Measurements from ENCODE around the gene POU2AF1.

Gene POU2AF1

DNA sequence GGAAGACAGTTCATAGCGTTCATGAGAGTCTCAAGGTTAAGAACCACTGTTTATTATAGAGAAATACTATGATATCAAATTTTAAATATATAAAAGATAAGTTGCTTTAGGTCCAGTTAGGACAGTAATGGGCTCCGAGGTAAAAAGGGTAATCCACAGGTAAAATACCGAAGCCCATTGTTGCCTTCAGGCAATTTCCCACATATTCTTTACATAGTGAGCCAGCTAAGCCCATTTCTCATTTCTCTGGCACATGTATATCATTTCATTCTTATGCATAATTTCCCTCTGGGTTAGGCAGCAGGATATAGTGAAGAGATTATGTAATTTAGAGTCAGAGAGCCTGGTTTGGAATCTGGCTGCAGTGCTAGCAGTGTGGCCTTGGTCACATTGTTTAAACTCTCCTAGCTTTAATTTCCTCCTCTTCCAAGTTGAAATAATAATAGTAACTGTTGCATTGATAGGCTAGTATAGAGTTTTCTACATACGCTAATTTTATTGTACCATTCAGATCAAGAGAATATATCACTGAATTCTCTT lies 7.6 kb upstream of the POU2AF1 start:
- no peak for DNase-seq (ENCODE audit: low read depth)

DNA sequence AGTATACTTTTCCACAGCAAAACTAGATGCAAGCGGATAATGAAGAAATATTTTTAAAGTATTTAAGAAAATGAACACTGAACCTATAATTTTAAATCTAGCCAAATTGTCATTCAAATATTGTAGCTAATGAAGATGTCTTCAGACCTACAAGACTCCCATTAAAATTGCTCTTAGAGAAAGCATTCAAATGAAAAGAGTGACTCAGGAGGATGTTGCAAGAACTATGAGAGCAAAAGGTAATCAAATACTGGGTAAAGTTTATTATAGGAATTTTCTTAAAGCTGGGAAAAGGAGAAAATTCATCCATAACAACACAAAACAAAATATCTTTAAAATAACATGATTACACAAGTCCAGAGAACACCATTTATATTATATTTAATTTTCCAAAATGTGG lies 5.4 kb upstream of the POU2AF1 start:
- DNase-seq (ENCODE audit: low read depth): no peak

DNA sequence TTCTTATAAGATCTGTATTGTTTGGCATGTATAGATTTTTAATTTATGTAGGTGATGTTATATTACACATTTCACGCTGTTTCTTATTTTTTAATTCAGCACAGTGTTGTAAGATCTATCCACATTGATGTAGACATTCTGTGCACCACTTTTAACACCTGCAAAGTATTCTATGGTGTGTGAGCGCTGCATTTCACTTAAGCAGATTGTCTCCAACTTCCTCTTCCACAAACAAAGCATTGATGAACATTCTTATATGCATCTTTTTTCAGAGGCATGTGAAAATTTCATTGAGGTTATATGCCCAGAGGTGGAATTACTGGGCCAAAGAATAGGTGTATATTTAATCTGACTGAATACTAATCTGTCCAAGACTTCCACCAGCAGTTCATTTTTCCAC lies 3.4 kb upstream of the POU2AF1 start:
- DNase-seq (ENCODE audit: low read depth): no peak

DNA sequence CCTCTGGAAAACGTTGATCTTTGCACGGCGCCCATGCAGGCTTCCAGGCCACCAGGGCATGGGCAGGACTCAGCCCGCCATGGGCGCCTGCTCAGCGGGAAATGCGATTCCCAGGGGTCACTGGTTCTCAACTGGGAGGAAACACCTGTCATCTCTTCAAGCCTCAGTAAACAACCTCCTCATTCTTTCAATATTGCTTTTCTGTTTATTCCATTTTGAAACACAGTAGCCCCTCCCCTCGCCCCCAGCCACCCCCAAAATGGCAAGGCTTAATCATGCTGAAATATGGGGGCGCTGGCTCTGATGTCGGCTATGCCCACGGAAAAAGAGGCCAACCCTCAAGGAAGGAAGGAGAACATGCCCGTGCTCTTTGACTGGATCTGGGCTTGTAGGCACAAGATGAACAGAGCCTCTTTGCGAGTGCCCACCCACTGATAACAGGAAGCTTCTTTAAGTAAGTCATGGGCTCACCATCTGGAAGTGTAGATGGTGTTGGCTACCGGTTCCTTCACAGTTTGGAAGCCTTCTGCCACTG lies 594 bp upstream of the POU2AF1 start:
- no peak for DNase-seq (ENCODE audit: low read depth)

DNA sequence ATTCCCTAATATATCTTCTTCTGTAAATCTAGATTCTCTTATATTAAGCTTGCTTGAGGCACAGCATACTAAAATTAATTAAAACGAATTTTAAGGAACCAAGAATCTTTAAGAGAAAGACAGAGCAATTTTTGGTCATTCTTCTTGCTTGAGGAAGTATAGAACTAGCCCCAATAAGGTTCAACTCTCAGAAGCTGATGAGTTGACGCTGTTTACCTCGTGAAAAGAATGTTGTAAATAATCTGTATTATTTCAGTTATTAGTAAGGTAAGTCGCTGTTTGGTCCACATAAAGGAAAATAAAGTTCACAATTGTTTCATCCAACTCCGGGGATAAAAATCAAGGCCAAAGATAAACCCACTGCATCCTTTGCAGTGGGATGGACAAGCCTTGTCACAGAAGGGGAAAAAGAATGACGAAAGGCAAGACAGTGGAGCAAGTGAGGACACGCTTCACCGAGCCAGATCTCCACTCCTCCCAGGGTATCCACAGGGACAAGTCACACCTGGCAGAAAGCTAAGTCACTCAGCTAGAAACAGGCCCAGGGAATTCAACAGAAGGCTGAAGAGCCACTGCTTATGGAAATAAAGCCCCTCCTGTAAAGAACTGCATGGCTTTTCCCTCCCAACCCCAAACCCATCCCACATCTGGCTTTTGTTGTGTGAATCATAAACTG lies 752 bp downstream of the POU2AF1 start:
- no peak for DNase-seq (ENCODE audit: low read depth)

DNA sequence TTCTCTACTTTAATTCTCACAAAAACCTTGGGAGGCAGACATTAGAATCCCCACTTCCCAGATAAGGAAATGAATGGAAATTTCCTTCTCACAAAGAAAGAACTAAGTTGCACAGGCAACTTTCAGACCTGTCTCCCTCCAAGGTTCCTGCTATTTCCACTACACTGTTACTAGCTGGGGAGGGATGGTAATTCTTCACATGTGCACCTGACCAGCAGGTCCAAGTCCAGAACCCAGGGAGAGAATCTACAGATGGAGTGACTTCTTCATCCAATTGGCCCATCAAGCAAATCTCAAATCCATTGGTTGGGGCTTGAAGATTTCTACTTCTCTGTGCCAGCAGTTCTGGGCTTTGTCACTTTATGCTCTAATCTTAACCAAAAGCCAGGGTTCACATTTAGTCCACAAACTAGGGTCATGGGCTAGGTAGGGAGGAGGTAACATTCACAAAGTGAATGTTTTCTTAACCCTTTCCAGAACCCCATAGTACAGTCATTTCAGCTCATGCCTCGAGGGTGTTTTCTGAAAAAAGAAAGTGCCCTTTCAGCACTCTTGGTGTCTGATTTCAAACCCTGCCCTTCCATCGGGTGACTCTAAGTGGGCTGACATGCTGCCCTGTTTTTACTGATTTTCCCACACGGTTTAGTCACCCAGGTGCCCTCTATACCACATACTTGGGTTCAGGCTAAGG lies 2.7 kb downstream of the POU2AF1 start:
- DNase-seq (ENCODE audit: low read depth): no peak

DNA sequence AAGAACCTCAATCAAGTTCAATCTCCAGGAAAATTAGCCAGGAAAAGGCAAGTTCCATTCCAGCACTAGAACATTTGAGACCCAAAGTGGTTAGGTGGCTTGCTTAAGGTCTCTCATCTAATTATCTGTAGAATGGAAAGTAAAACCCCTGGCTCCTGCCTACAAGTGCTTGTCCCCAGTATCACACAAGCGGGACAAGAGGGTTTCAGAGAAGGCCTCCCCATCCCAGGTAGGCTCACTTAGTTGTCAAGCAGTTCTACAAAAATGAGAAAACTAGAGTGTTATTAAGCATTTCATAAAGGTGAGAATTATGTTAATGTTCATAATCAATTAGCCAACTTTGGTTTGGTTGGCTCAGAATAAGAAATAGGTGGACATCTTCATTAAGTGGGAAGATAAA lies 5.5 kb downstream of the POU2AF1 start:
- DNase-seq (ENCODE audit: low read depth): no peak

DNA sequence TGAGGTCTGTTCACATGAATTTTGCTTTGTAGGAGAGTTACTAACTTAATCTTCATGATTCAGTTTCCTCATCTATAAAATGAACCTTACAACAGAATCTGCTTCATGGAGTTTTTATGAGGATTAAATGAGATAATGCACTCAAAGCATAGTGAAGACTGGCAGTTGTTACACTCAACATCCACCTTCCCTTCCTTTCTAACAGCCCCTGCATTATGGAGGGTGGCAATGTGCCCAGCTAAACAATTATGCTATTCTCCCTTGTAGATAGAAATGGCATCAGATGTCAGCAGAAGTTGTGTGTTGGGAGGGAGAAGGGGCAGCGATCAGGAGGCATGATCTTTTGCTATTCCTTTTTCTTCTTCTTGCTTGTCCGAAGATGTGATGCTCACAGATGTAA lies 6.5 kb downstream of the POU2AF1 start:
- no peak for DNase-seq (ENCODE audit: low read depth)

DNA sequence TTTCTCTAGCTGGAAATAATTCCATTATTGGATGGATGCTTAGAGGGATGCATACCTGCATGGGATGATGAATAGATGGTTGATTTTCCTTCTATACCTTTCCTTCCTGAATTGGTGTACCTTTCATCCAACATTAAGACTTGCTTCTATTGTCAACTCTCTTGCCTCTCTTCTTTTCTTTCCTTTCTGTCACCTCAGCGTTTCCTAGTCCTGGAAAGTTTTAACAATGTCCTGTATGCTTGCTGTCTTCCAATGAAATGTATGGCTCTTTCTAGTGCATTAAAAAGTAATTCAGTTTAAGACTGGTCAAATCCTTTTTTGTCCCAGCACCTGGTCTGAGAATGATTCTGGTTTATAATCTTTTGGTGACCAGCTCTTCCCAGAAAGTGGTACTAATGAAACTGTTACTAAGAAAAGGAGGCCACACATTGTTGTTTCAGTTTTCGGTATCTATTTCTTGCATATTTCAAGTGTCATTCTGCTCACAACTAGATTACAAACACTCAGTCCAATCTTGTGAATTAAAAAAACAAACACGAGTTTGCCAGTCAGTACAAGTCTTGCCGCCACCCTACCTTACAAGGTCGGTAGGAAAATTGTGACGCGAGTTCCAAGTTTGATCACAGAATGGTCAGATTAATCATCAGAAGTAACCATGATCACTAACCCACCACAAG lies 8.0 kb downstream of the POU2AF1 start:
- no peak for DNase-seq (ENCODE audit: low read depth)

DNA sequence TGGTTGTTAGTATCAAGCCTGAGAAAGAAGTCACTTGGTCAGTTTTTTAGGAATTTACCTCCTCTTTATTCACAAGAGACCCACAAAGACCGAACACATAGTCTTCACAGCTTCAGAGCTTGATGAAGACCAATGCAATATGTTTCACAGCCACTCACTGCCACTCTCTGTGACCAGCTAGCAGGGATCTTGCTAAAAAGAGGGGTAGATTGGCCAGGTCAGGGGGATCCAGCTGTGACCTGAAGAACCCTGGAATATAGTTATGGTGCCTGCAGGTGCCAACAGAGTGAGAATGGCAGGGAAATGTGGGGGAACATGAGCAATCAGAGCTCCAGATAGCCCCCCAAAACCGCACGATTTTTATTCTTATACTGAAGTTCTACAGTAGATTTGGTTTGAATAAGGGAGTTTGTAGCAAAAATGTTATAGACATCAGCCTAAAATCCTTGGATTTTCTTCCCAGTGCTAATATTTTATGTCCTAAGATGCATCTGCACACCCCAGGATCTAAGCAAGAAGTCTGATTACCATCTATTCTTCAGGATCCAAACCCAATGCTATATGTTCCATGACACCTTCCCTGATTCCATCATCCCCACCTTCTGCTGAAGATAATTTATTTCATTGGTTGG lies 8.7 kb downstream of the POU2AF1 start:
- no peak for DNase-seq (ENCODE audit: low read depth)

DNA sequence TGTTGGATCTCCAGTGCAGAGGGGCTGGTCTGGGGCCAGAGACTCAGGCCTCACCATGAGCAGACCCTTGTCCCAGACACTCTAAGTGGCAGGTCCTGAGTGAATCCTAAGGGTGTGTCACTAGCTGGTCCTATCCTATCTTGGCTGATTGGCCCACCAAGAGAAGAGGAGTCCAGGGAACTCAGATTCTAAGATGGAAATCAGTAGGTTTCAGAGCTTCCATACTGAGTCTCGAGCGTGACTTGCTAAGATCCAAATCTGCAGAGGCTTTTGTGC lies 10.9 kb downstream of the POU2AF1 start:
- no peak for DNase-seq (ENCODE audit: low read depth)

DNA sequence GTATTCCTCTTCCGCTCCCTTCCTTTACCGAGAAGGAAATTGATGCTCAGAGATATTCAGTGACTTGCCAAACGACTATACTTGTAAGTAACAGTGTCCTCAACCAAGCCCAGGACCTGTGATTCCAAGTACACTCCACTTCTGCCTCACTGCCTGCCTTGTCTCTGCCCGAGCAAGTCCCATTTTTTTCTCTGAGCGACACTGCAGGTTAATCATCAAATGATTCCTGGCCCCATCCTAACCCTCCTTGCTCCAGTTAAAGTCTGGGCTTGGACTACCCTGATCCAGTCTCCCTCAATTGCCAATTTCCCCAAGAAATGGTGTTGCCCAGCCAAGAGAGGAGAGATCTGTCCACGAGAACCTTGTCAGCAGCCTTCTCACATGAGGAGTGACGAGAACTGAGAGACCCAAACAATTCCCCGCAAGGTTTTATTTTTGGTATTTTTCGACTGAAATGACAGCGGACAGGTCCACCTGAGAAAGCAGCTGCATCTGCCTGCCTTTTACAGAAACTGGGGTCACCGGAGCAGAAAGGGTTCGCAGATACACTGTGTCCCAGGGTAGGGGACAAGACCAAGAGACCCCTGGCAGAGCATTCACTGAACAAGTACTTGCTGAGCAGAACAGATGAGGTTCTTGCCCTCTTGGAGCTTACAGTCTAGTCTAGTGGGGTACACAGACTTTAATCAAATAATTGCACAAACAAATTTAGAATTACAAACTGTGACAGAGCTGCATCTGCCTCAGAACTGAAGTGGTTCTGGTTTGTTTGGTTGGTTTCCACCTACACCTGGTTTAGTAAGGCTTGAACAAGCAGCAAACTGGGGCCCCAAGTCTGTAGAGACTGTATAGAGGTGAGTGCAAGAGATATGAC lies 11.4 kb downstream of the POU2AF1 start:
- no peak for DNase-seq (ENCODE audit: low read depth)

DNA sequence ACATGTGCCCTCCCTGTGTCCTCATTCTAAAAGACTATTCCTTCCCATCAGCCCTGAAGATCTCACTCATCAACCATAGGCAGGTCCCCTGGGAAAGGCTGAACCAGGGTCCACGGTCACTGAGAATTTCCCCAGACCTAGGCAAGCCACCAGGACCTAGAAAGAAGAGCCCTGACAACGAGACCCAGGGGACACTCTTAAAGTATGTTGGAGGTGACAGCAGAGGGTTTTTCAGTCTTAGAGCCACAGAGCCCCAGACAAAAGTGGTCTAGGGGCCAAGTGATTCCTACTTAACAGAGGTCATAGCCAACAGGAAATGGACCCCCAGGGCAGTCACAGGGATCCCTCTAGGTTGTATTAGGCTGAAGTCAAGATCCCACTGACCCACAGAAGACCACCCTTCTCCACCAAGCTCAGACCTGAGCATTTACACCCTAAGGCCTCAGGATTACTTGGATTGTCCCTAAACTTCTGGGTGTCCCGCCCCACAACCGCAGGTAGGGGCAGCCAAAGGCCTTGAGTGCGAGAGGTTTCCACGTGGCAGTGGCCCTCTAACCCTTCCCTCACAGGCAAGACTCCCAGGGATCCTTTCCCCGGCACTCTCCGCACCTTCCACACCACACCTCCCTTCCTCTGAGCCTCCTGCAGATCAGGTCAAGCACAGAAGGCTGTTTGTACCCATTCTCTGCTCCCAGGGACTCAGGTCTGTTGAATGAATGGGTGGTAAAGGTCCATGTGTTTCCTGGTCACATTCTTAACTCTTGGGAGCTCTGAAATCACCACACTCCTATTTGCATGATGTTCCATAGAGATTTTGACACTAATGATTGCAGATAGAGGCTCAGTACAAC lies 12.3 kb downstream of the POU2AF1 start:
- DNase-seq (ENCODE audit: low read depth): no peak

DNA sequence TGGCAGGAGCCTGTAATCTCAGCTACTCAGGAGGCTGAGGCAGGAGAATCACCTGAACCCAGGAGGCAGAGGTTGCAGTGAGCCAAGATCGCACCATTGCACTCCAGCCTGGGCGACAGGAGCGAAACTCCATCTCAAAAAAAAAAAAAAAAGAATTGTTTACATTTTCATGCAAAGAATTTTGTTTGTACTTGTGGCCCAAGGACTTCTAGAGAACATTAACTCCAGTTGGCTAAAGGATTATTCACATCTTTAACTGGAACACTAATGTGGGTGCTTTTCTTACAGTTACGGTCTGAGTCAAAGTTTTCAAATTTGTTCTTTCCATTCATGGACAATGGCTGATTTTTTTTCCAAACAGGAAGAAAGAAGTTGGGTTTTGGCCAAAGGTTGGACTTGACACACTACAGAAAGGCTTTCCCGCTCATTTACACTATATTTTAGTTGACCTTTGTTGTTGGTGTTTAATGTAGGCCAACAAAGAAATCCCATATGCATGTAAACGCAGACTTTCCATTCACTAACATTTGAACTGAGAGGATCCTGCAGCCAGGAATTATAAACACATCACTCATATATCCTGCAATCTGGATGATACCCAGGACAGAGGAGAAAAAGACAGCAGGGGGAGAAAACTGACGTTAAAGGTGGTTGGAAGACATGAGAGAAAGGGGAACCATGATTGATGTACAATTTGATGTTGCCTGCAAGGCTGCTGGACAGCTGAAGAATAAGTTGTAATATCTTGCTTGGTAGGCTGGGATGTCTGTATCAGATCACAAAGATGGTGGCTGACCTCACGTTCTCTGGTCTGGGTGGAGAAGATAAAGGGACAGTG lies 13.1 kb downstream of the POU2AF1 start:
- DNase-seq (ENCODE audit: low read depth): no peak

DNA sequence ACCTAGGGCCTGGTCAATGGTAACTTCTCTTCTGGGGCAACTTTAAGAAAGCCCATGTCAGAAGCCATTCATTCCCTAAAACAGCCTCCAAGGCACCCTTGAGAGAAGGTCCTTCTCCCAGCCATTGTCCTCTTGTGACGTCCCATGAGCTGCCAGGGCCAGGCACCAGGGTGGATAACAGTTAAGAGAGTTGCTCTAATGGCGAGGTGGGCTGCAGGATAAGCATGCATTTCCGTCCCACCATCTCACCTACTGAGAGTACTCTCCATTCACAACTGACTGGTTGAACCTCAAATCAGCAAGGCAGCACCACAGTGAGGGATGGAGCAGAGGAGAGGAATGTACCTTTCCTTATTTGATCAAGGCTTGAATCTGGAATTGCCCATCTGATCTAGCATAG lies 14.6 kb downstream of the POU2AF1 start:
- no peak for DNase-seq (ENCODE audit: low read depth)

DNA sequence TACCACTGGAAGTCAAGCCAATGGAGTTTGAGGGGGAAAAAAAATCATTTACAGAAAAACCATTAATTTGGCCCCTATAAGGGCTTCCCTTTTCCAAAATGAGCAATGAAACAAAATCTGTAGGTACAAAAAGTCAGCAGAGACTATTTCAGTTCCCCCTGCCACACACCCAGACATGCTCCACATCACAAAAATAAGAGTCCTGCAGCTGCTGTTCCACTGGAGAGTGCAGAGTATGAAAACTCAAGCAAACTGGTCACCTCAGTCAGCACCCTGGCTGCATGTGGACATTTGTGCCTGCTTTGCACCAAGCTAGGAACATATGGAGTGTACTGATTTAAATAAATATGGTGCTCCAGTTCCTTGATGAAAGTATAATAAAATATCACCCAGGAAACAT lies 15.1 kb downstream of the POU2AF1 start:
- DNase-seq (ENCODE audit: low read depth): no peak

DNA sequence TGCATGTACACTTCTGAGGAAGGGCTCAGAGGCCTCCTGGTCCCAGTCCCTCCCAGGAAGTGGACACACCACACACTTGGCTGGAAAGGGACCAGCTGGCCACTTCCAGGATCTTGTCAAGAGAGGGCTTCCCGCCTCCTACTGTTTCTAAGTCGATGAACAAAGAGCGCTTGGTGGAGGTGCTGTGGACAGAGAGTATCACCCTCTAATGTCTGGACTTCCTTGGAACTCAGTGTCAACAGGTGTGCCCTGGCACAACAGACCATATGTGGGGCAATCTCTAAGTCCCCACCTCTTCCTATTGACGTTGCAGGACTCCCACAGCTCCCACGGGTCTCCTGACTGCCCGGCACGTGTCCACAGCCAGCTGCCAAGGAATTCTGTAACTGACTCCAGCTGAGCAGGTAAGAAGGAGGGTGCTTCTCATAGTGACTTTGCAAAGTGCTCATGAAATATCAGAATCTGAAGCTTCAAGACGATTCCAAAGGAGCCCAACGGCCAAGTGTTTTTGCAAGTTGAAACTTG lies 16.1 kb downstream of the POU2AF1 start:
- DNase-seq (ENCODE audit: low read depth): no peak

DNA sequence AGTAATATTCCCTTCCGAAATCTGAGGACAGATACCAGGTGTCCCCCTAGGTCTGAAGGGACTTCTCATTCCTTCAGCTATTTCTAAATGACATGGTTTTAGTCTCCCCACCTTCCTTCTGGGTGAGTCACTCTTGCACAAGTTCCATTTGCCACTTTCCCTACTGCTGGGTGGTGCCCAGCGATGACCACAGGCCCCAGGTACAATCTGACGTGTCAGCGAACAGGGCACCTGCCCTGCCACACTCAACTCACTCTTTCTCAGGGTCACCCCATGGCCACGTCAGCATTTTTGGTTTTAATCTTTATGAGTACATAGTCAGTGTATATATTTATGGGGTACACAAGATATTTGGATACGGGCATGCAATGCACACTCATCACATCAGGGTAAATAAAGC lies 17.2 kb downstream of the POU2AF1 start:
- DNase-seq (ENCODE audit: low read depth): no peak

DNA sequence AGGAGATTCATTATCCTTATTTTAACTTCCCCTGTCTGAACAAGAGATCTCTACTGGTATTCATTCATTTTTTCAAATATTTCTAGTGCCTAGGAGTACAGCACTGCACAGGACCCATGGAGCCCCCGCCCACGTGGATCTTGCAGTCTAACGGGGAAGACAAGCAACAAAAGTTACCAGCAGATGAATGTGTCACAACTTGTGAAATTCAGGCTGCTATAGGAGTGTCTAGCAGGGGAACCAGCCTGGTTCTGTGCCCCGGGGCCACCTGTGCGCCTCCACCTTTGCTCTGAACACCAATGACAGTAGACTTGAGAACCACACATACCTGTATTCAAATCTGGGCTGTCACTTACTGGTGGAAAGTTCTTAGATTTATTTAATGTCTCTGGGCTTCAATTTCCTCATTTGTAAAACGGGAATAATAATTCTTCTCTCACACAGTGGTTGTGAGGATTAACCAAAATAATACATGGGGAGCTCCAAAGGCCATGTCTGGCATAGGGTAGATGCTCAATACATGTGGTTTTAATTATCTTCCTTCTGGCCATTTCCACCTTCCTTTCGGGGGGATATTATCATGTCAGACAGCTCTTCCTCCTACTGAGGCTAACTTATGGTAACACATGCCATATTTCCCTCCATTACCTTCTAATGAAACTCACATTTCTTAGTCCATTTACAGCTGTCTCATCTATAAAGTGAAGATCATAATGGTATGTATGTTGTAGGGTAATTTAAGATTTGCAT lies 17.8 kb downstream of the POU2AF1 start:
- no peak for DNase-seq (ENCODE audit: low read depth)

Measured in activated T-helper 1 cell treated with Interleukin-2 at 50 U/mL for 16 hours (primary cell).